Loucy (cell line): ENCODE results near the gene RALGDS.

ENCODE experiments used
- CTCF ChIP-seq: fragments of 200-600 bp; sonication (generic); conservative IDR thresholded peaks from 2 replicates; pipeline ENCODE4 v1.5.1; 2014; ENCODE audit warnings: mild to moderate bottlenecking, antibody characterized with exemption, low read length
- EZH2phosphoT487 ChIP-seq: fragments of 200-600 bp; IDR thresholded peaks from 2 replicates; pipeline ENCODE4 v1.6.1; 2018; ENCODE audit warnings: antibody characterized with exemption, mild to moderate bottlenecking, moderate library complexity, borderline replicate concordance

GRCh38 chr9:133160742-133161546 is 39.9 kb upstream of the RALGDS start:
- TF ChIP-seq CTCF (peak; percentile 73), EZH2phosphoT487 (no peak)
